CD4-positive, alpha-beta T cell (primary cell): ENCODE measurements around the gene MCL1. TPM values are rescaled to one million over a fixed set of nuclear protein-coding genes. Genes with fewer than 3 reads are reported as not detected.

Experiments used
- ATAC-seq: fragments of 200-7000 bp; cut with Tn5 transposase; one replicate; pipeline ENCODE4 v1.10.0; 2022; ENCODE audit warnings: mild to moderate bottlenecking; ENCODE audit not compliant: poor library complexity
- CTCF ChIA-PET: fragments of 350-600 bp; sonication (Branson Sonifier 250); formaldehyde crosslinking; loops from one replicate; lab custom pipeline; 2021; ENCODE audit warnings: antibody characterized with exemption, inconsistent platforms; lab: Charles Lee
- POLR2A ChIA-PET: fragments of 350-600 bp; sonication (Branson Sonifier 250); formaldehyde crosslinking; loops from one replicate; lab custom pipeline; 2021; ENCODE audit warnings: antibody characterized with exemption, inconsistent platforms; lab: Charles Lee
- DNase-seq, 14 experiments: peaks; one replicate each; pipeline ENCODE4 v3.0.0-alpha.2; 2013 to 2020; ENCODE audit warnings: mixed read lengths in 2 of 14
- H3K27ac ChIP-seq, 2 donors: one replicate each; pipeline versions ENCODE4 v1.5.1 to v1.7.0; 2013; ENCODE audit warnings: low read length in 2 of 2, low read depth in 1 of 2, mild to moderate bottlenecking in 1 of 2
- H3K27me3 ChIP-seq, 2 experiments: 1 replicate in 1 of 2; 2 replicates in 1 of 2; pipeline versions ENCODE4 v1.6.1 to v1.7.0; 2013; ENCODE audit warnings: low read length in 2 of 2, control low read depth in 1 of 2, mild to moderate bottlenecking in 1 of 2, moderate library complexity in 1 of 2; ENCODE audit not compliant: insufficient read depth in 2 of 2, control insufficient read depth in 1 of 2
- H3K36me3 ChIP-seq: one replicate; pipeline ENCODE4 v1.6.1; 2013; ENCODE audit warnings: low read length, control low read depth; ENCODE audit not compliant: insufficient read depth
- H3K4me1 ChIP-seq: one replicate; pipeline ENCODE4 v1.6.1; 2013; ENCODE audit warnings: low read length, control low read depth; ENCODE audit not compliant: insufficient read depth
- H3K4me3 ChIP-seq: one replicate; pipeline ENCODE4 v1.5.1; 2013; ENCODE audit warnings: mild to moderate bottlenecking, low read length, moderate library complexity
- H3K9me3 ChIP-seq, 2 experiments: 1 replicate in 1 of 2; 2 replicates in 1 of 2; pipeline versions ENCODE4 v1.6.1 to v1.7.0; 2013; ENCODE audit warnings: low read length in 2 of 2, mild to moderate bottlenecking in 2 of 2, control low read depth in 1 of 2, moderate library complexity in 1 of 2; ENCODE audit not compliant: control insufficient read depth in 1 of 2, insufficient read depth in 1 of 2
- H3K27ac Mint-ChIP-seq: one replicate; pipeline ENCODE4 v1.8.0; 2020; ENCODE audit warnings: mixed read lengths
- H3K27me3 Mint-ChIP-seq: one replicate; pipeline ENCODE4 v1.8.0; 2021; ENCODE audit warnings: mixed read lengths
- H3K36me3 Mint-ChIP-seq: one replicate; pipeline ENCODE4 v1.8.0; 2021; ENCODE audit warnings: low read depth, mixed read lengths
- H3K4me1 Mint-ChIP-seq: one replicate; pipeline ENCODE4 v1.8.0; 2021; ENCODE audit warnings: low read depth, mixed read lengths
- H3K4me3 Mint-ChIP-seq: one replicate; pipeline ENCODE4 v1.8.0; 2020; ENCODE audit warnings: mild to moderate bottlenecking, mixed read lengths
- H3K9me3 Mint-ChIP-seq: one replicate; pipeline ENCODE4 v1.8.0; 2020; ENCODE audit warnings: mixed read lengths
- CTCF ChIP-seq: fragments of 200-600 bp; IDR thresholded peaks from one replicate; pipeline ENCODE4 v1.8.0; 2022; ENCODE audit warnings: antibody characterized with exemption, mild to moderate bottlenecking
- intact Hi-C, 2 experiments: fragments of 100-400 bp; cut with DNase I in 1 of 2; cut with micrococcal nuclease in 1 of 2; formaldehyde crosslinking; loops; one replicate each; pipeline versions ENCODE4 v1.15.1 to v1.9.0; 2023 to 2025; cut with DNase I, micrococcal nuclease
- total RNA-seq, 174 experiments: library from RNA in 2 of 174; stranded (reverse) in 2 of 174; gene quantifications; one replicate each; pipeline ENCODE4 v1.2.3 and lab custom pipeline; 2021 to 2026

MCL1 gene
- total RNA-seq, 2 experiments from 2014 or later = 737 to 747 TPM

- DNase-seq (peak in 1 of 14 experiments; percentile 51), ATAC-seq (peak; percentile 41)
- H3K27ac ChIP-seq = no peak overlapping the region
- Mint-ChIP-seq H3K4me1 (peaks cover 23% of the 10 kb centered on the region), H3K27ac (no peak overlapping the region), H3K27me3 (peaks cover 27% of the 10 kb centered on the region), H3K9me3 (no peaks in the 10 kb centered on the region), H3K4me3 (peak overlapping the region; percentile 60), H3K36me3 (peaks cover 4% of the 10 kb centered on the region)
- intact Hi-C loops = no loop called here
- no peak overlapping the region for H3K4me3 ChIP-seq
- H3K27me3 ChIP-seq = peaks cover 8 to 10% of the 10 kb centered on the region in 2 experiments
- TF ChIP-seq CTCF = no peak
- peaks cover 41% of the 10 kb centered on the region for H3K4me1 ChIP-seq
- ChIA-PET CTCF (interaction anchor here (0.6 to 2.3 kb wide), 4 partner anchors 8 to 225 kb away, joined by 3 to 8 read pairs (median 6); no protein-coding TSS in a partner anchor), POLR2A (interaction anchor here (0.6 to 1.8 kb wide), 7 partner anchors 10 to 78 kb away, joined by 3 to 10 read pairs (median 4); partner anchors contain the start of genes ENSA and MCL1)
- H3K9me3 ChIP-seq = no peaks in the 10 kb centered on the region
- H3K36me3 ChIP-seq = peaks cover 3% of the 10 kb centered on the region
Observed at GRCh38 chr1:150551051-150551783, 28.2 kb downstream of the MCL1 start.

- CTCF ChIA-PET = interaction anchor here (0.6 to 2.3 kb wide), 3 partner anchors 9 to 68 kb away, joined by 4 to 8 read pairs (median 7); no protein-coding TSS in a partner anchor
- Histone ChIP-seq H3K4me1 (peaks cover 39% of the 10 kb centered on the region), H3K36me3 (no peaks in the 10 kb centered on the region), H3K9me3 (no peaks in the 10 kb centered on the region), H3K27ac (no peak overlapping the region), H3K27me3 (peaks cover 10 to 12% of the 10 kb centered on the region in 2 experiments), H3K4me3 (no peak overlapping the region)
- Mint-ChIP-seq H3K27ac (no peak overlapping the region), H3K4me1 (peaks cover 23% of the 10 kb centered on the region), H3K4me3 (peak overlapping the region; percentile 60), H3K36me3 (no peaks in the 10 kb centered on the region), H3K27me3 (peaks cover 31% of the 10 kb centered on the region), H3K9me3 (no peaks in the 10 kb centered on the region)
- TF ChIP-seq CTCF = no peak
- ATAC-seq (no peak), DNase-seq (no peak)
- POLR2A ChIA-PET = interaction anchor here (0.9 to 2.2 kb wide), 6 partner anchors 10 to 79 kb away, joined by 3 to 11 read pairs (median 7); partner anchors contain the start of genes ENSA and MCL1
- intact Hi-C loops = no loop called here
Observed at GRCh38 chr1:150550222-150551050, 29.0 kb downstream of the MCL1 start.

GRCh38 chr1:150549496-150550221, 29.8 kb downstream of the MCL1 start:
- H3K36me3 Mint-ChIP-seq = no peaks in the 10 kb centered on the region
- ATAC-seq = no peak
- H3K27ac ChIP-seq = no peak overlapping the region
- peaks cover 34% of the 10 kb centered on the region for H3K27me3 Mint-ChIP-seq
- H3K27ac Mint-ChIP-seq = no peak overlapping the region
- H3K27me3 ChIP-seq = peaks cover 10 to 15% of the 10 kb centered on the region in 2 experiments
- no peaks in the 10 kb centered on the region for H3K9me3 ChIP-seq
- no peak for DNase-seq
- ChIA-PET POLR2A (interaction anchor here (1.0 to 2.2 kb wide), 5 partner anchors 12 to 70 kb away, joined by 3 to 11 read pairs (median 3); no protein-coding TSS in a partner anchor), CTCF (interaction anchor here (1.5 kb wide), 1 partner anchor 70 kb away, joined by 6 read pairs; no protein-coding TSS in a partner anchor)
- peaks cover 39% of the 10 kb centered on the region for H3K4me1 ChIP-seq
- no peak overlapping the region for H3K4me3 ChIP-seq
- intact Hi-C loops = no loop called here
- TF ChIP-seq CTCF = no peak
- peaks cover 23% of the 10 kb centered on the region for H3K4me1 Mint-ChIP-seq
- H3K4me3 Mint-ChIP-seq = peak overlapping the region; percentile 80
- H3K9me3 Mint-ChIP-seq = no peaks in the 10 kb centered on the region
- no peaks in the 10 kb centered on the region for H3K36me3 ChIP-seq
